AG10803 (cell line): ENCODE data around the gene ARF6.
A peak's percentile ranks its signal among the peaks of the same experiment; 100 is the strongest.

Experiments used
- DNase-seq: peaks from one replicate; pipeline ENCODE4 v3.0.0; 2010; ENCODE audit warnings: low read depth
- H3K4me3 ChIP-seq: 2 replicates; pipeline ENCODE4 v1.5.1; 2011; ENCODE audit warnings: mild to moderate bottlenecking, low read length, control low read depth
- TF ChIP-seq, protein P1 (sequence below): conservative IDR thresholded peaks from 2 replicates; pipeline ENCODE4 v1.5.1; 2011; ENCODE audit warnings: mild to moderate bottlenecking, low read length, control low read depth, inconsistent platforms

The ARF6 gene

DNA sequence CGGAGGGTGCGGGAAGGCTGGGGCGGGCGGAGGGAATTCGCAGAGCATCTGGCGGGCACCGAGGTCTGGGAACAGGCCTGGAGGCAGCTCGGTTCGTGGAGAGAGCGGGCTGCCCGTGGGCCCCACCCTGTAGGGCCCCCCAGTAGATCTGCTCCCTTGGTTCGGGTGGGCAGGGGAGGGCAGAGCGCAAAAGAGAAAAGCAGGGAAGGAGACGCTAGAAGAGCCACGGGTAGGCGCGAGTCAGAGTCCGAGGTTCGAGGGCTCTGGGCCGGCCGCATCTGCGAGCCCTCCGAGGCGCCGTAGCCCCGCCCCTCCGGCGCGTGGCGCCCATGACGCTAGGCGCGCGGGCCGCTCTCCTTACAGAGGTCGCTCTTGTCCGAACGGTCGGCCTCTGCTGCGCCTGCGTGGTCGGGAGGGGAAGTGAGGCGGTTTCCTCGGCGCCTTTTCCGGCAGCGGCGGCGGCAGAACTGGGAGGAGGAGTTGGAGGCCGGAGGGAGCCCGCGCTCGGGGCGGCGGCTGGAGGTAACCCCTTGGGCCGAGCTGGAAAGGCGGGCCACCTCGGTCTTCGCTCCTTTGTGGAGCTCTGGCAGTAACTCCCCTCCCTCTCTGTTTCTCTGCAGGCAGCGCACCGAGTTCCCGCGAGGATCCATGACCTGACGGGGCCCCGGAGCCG is at the start of gene ARF6:
TSS of gene ARF6 (plus strand) at position 447 of the 673 bp plus-strand sequence. CDS start 655 bp downstream, outside the sequence.
- peak within 1 kb of the TSS; percentile 89 for H3K4me3 ChIP-seq
- DNase-seq = peak; percentile 97
- TF ChIP-seq, protein P1, sequence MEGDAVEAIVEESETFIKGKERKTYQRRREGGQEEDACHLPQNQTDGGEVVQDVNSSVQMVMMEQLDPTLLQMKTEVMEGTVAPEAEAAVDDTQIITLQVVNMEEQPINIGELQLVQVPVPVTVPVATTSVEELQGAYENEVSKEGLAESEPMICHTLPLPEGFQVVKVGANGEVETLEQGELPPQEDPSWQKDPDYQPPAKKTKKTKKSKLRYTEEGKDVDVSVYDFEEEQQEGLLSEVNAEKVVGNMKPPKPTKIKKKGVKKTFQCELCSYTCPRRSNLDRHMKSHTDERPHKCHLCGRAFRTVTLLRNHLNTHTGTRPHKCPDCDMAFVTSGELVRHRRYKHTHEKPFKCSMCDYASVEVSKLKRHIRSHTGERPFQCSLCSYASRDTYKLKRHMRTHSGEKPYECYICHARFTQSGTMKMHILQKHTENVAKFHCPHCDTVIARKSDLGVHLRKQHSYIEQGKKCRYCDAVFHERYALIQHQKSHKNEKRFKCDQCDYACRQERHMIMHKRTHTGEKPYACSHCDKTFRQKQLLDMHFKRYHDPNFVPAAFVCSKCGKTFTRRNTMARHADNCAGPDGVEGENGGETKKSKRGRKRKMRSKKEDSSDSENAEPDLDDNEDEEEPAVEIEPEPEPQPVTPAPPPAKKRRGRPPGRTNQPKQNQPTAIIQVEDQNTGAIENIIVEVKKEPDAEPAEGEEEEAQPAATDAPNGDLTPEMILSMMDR = no peak; the same call in 1 of the 2 replicates

DNA sequence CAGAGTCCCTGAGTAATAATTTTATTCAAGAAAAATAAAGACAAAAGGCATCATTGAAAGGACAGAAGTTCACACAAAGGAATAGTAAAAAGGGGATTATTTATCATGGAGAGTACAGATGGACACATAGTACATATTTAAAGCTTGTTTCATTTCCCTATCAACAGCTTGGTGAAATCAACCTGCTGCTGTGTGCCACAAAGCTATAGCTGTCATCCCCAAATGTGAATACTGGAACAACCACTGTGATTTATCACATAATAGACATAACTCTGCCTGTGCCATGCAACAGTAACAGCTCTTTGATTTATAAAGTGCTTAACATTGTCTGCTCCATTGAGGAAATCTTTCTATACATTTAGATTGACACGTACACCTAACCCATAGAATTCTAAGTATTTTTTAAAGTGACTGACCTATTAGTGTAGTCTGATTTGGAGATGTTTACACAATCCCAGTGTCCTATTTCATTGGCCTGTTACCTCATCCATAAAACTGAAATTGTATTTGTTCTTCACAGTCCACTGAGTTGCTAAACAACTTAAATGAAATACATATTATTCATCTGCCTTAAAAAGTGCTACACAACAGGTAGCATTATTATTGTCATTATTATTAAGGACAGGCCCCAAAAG is 43.6 kb upstream of the ARF6 start:
- DNase-seq = no peak
- no peak overlapping the region for H3K4me3 ChIP-seq
- TF ChIP-seq, protein P1 = no peak

DNA sequence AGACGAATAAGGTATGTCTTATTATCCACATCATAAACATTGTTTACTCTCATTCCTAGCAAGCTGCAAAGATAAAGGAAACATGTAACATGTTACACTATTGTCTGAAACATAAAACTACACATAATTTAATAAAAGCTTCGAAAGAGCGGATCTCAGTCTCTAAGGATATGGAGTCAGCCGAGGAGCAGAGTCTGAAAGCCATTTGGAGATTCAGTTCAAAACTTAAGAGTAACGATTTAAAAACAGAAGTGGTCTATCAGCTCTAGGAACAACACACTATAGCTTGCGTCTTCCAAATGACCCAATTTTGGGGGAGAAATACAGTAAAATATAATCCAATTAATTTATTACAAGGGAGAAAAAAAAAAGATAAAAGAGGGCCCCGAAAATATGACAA is 41.1 kb upstream of the ARF6 start:
- H3K4me3 ChIP-seq = peak overlapping the region; percentile 97
- TF ChIP-seq, protein P1 = no peak
- DNase-seq = no peak

DNA sequence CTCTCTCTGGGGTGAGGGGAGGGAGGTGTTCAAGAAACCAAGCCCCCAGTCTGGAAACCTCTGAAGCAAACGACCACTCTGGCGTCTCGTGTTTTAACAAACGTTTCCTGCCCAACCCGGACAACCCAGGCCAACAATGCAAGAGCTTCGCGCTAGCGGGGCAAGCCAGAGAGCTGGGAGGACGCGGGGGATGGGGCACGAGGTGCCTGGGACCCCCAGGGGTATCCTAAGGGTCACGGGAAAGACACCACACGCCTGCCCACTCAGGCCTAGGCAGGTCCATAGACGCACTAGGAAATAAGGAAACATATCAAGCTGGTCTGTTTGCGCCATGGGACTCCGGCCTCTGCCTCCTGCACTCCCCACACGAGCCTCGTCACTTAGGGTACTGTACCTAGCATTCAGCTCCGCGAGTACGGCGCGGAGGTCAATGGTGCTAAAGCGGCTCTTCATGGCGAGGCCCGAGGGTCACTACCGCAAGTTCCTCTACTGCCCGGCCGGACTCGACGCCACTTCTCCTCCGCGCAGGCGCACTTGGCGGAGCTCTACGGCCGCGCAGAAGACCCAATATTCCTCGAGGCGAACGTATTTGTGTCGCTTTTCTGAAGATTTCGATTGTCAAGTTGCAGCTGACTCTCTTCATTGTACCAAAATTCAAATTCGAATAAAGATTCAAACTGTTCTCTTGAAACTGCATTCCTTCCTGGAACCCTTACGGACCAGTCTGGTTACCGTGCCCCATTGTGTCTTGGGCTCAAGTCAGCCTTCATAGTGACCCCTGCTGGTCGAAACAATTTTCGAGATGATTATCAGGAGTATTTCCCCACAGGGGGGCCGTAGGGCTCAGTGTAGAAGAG is 40.4 kb upstream of the ARF6 start, which contains the start of gene NEMF:
TSS of gene NEMF (minus strand) at position 488 of the 857 bp plus-strand sequence. CDS start at position 453, 35 bp downstream.
- peak; percentile 82 for DNase-seq
- TF ChIP-seq, protein P1 = peak; percentile 85
- peak within 1 kb of the TSS; percentile 97 for H3K4me3 ChIP-seq

DNA sequence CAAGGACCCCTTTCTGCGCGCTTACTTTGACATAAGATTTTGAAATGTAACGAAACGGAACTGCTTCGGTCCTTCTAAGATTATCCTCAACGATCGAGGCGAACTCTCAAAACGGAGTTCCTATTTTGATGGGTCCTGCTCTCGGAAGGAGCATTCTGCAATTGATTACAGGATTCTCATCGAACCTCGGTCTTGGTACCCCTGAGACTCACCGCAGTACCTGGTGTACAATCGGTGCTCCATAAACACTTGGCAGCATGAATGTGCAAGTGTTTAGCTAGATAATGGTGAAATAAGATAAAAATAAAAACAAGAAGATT is 39.8 kb upstream of the ARF6 start:
- TF ChIP-seq, protein P1 = no peak
- H3K4me3 ChIP-seq = peak overlapping the region; percentile 97
- no peak for DNase-seq

DNA sequence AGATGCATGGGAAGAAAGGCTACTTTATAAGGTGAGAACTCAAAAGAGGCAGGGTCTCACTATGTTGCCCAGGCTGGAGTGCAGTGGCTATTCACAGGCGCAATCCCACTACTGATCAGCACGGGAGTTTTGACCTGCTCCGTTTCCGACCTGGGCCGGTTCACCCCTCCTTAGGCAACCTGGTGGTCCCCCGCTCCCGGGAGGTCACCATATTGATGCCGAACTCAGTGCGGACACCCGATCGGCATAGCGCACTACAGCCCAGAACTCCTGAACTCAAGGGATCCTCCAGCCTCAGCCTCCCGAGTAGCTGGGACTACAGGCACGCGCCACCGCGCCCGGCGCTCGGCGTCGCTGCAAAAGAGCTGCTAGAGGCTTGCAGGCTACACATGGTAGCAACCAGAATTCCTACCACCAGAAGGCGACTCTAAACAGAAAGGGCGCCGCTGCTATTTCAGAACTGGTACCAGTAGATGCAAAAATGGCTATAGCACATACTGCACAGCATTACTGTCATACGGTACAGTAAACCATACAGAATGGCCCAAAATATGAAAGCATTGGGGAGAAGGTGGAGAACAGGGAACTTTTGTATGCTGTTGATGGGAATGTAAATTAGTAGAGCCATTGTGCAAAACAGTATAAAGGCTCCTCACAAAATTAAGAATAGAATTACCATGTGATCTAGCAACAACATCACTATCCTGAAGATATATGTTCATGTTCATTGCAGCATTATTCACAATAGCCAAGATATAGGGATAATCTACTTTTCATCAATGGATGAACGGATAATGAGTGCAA is 39.1 kb upstream of the ARF6 start:
- TF ChIP-seq, protein P1 = peak; percentile 77
- DNase-seq = peak; percentile 82
- H3K4me3 ChIP-seq = peak overlapping the region; percentile 97
